Activated naive CD8-positive, alpha-beta T cell treated with anti-CD3 and anti-CD28 coated beads, Interleukin-2, amount 10 ng/mL, durations not matched to agents 7 days and 5 days (primary cell): ENCODE results near the gene GPR42. TPM values are rescaled to one million over a fixed set of nuclear protein-coding genes. Genes with fewer than 3 reads are reported as not detected.
"Not testable (repeated sequence)": the region's sequence is repeated elsewhere in the genome, so short reads cannot be mapped to it uniquely, and the experiment has no call there.

ENCODE experiments used
- ATAC-seq: fragments of 150-1000 bp; cut with Tn5 transposase; one replicate; pipeline ENCODE4 v1.10.0; 2021; ENCODE audit warnings: low read depth, moderate library complexity
- POLR2A ChIA-PET: fragments of 350-600 bp; sonication (Branson Sonifier 250); formaldehyde crosslinking; loops from one replicate; lab custom pipeline; 2021; ENCODE audit warnings: antibody characterized with exemption; lab: Charles Lee
- DNase-seq: peaks from one replicate; pipeline ENCODE4 v3.0.0; 2021
- H3K27ac Mint-ChIP-seq: one replicate; pipeline ENCODE4 v1.8.0; 2022; ENCODE audit warnings: mild to moderate bottlenecking, mixed read lengths
- H3K27me3 Mint-ChIP-seq: one replicate; pipeline ENCODE4 v1.8.0; 2022; ENCODE audit warnings: mild to moderate bottlenecking, moderate library complexity, mixed read lengths
- H3K36me3 Mint-ChIP-seq: one replicate; pipeline ENCODE4 v1.8.0; 2021; ENCODE audit warnings: mild to moderate bottlenecking, mixed read lengths
- H3K4me1 Mint-ChIP-seq: one replicate; pipeline ENCODE4 v1.8.0; 2021; ENCODE audit warnings: mixed read lengths
- H3K4me3 Mint-ChIP-seq: one replicate; pipeline ENCODE4 v1.8.0; 2022; ENCODE audit warnings: mild to moderate bottlenecking, moderate library complexity, mixed read lengths
- H3K9me3 Mint-ChIP-seq: one replicate; pipeline ENCODE4 v1.8.0; 2021; ENCODE audit warnings: mixed read lengths
- total RNA-seq, 2 experiments: library from RNA; stranded (reverse); gene quantifications; one replicate each; pipeline ENCODE4 v1.2.3, GENCODE V29; 2021

The GPR42 gene
- total RNA-seq, 2 experiments from 2014 or later, result not detected

DNA sequence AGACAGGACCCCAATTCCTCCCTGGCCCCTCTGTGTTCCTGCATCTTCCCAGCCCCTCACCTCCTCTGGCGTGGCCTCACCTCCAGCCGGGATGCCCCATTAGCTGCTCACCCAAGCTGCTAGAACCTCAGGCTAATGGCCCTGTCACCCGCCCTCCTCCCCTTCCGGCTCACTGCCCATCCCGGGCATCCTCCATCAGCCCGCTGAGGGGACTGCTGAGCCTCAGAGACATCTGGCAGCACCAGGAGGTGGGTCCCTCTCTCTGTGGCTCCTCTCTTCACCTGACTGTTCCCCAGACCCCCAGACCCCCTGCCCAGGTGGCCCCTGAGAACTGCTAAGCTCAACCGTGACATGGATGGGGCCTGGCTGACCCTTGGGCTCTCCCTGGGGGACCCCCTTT lies 20.3 kb upstream of the GPR42 start:
- peaks cover 30% of the 10 kb centered on the region for H3K4me1 Mint-ChIP-seq
- POLR2A ChIA-PET, result no interaction called here
- peaks cover 9% of the 10 kb centered on the region for H3K27me3 Mint-ChIP-seq
- no peaks in the 10 kb centered on the region for H3K9me3 Mint-ChIP-seq
- no peak for DNase-seq
- no peak overlapping the region for H3K27ac Mint-ChIP-seq
- H3K36me3 Mint-ChIP-seq, result no peaks in the 10 kb centered on the region
- H3K4me3 Mint-ChIP-seq, result no peak overlapping the region
- ATAC-seq, result no peak

DNA sequence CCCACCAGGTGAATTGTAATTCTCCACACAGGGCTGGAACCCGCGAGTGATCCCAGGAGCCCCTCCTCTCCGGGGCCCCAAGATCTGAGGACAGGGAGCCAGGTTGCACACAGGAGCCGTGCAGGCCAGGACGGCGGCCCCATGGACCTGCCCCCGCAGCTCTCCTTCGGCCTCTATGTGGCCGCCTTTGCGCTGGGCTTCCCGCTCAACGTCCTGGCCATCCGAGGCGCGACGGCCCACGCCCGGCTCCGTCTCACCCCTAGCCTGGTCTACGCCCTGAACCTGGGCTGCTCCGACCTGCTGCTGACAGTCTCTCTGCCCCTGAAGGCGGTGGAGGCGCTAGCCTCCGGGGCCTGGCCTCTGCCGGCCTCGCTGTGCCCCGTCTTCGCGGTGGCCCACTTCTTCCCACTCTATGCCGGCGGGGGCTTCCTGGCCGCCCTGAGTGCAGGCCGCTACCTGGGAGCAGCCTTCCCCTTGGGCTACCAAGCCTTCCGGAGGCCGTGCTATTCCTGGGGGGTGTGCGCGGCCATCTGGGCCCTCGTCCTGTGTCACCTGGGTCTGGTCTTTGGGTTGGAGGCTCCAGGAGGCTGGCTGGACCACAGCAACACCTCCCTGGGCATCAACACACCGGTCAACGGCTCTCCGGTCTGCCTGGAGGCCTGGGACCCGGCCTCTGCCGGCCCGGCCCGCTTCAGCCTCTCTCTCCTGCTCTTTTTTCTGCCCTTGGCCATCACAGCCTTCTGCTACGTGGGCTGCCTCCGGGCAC lies 19.3 kb upstream of the GPR42 start:
- Mint-ChIP-seq H3K4me1 (peaks cover 20% of the 10 kb centered on the region), H3K4me3 (no peak overlapping the region), H3K27me3 (peaks cover 4% of the 10 kb centered on the region), H3K27ac (no peak overlapping the region), H3K36me3 (no peaks in the 10 kb centered on the region), H3K9me3 (no peaks in the 10 kb centered on the region)
- DNase-seq (peak; percentile 27), ATAC-seq (no peak)
- POLR2A ChIA-PET, result no interaction called here

DNA sequence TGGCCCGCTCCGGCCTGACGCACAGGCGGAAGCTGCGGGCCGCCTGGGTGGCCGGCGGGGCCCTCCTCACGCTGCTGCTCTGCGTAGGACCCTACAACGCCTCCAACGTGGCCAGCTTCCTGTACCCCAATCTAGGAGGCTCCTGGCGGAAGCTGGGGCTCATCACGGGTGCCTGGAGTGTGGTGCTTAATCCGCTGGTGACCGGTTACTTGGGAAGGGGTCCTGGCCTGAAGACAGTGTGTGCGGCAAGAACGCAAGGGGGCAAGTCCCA lies 18.8 kb upstream of the GPR42 start:
- Mint-ChIP-seq H3K27me3 (peaks cover 4% of the 10 kb centered on the region), H3K4me3 (no peak overlapping the region), H3K9me3 (no peaks in the 10 kb centered on the region), H3K36me3 (no peaks in the 10 kb centered on the region), H3K27ac (no peak overlapping the region), H3K4me1 (peaks cover 15% of the 10 kb centered on the region)
- no peak for DNase-seq
- POLR2A ChIA-PET, result no interaction called here
- no peak for ATAC-seq

DNA sequence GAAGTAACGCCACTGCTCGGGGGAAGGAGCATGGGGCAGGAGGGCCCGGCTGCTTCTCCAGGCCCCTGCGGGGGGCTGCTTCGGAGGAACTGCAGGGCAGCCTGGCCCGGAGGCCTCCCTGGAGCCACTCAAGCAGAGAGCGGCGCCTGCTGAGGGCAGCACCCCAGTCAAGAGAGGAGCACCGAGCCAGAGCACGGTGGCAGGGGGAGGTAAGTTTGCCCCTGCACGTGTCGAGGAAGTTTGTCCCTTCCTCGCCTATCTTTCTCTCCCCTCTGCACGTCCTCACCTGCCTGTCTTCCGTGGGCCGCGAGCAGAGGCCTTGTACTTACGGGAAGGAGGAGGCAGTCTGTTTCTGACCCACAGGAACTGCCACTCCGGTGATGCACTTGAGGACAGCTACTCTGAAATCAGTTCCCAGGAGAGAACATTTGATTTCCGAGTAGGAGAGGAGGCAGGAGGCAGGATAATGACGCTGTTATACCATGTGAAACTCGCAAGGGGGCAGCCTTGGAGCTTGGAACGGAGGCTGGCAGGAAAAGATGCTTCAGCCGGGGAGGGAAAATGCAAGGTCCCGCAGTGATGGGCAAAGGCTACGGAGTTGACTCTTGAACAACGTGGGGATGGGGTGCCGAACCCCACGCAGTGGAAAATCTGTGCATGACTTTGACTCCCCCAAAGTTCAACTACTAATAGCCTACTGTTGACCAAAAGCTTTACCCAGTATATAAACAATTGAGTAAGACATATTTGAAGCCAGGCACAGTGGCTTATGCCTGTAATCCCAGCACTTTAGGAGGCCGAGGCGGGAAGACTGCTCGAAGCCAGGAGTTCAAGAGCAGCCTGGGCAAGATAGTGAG lies 18.2 kb upstream of the GPR42 start:
- Mint-ChIP-seq H3K27me3 (peaks cover 4% of the 10 kb centered on the region), H3K9me3 (no peaks in the 10 kb centered on the region), H3K4me1 (peaks cover 11% of the 10 kb centered on the region), H3K4me3 (no peak overlapping the region), H3K27ac (no peak overlapping the region), H3K36me3 (no peaks in the 10 kb centered on the region)
- ATAC-seq (peak; percentile 68), DNase-seq (peak; percentile 65)
- POLR2A ChIA-PET, result interaction anchor here (1.1 to 1.4 kb wide), 2 partner anchors 111 to 116 kb away, joined by 3 to 5 read pairs; no protein-coding TSS in a partner anchor

DNA sequence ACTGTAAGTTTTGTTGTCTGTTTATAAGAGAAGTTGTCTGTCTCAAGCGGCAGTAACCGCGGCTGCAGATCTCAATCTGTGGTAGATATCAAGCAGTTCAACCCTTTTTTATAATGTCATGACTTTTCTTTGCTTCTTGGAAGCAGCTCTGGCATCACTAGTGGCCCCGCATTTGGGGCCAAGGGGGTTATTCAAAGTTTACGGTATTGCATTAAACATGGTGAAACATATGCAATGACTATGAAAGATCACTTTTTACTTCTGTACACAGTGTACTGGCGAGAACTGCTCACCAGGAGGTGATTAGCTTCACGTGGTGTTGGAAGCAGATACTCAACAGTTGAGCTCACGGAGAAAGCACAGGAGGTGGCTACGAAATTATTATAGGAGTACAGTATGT lies 17.2 kb upstream of the GPR42 start:
- Mint-ChIP-seq H3K4me3 (no peak overlapping the region), H3K27ac (no peak overlapping the region), H3K9me3 (no peaks in the 10 kb centered on the region), H3K36me3 (no peaks in the 10 kb centered on the region), H3K27me3 (peaks cover 4% of the 10 kb centered on the region), H3K4me1 (peaks cover 14% of the 10 kb centered on the region)
- ATAC-seq, result no peak
- POLR2A ChIA-PET, result interaction anchor here (1.4 kb wide), 1 partner anchor 110 kb away, joined by 3 read pairs; no protein-coding TSS in a partner anchor
- DNase-seq, result no peak

DNA sequence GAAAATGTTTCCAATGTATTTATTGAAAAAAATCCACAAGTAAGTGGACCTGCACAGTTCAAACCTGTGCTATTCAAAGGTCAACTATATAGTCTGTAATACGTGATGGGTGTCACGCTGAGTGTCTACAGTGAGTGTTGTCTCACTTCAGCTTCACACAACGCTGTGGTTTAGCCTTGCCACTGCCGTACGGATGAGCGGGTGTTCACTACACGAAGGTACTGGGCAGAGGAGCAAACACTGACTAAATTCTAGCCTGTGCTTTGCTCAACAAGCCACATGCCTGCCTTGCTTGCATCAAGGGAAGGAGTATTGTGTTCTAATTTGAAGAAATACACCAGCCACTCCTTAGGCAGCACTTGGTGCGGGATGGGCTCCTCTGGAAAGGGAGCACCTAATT lies 16.0 kb upstream of the GPR42 start:
- H3K27ac Mint-ChIP-seq, result no peak overlapping the region
- H3K9me3 Mint-ChIP-seq, result no peaks in the 10 kb centered on the region
- peaks cover 4% of the 10 kb centered on the region for H3K27me3 Mint-ChIP-seq
- POLR2A ChIA-PET, result no interaction called here
- no peaks in the 10 kb centered on the region for H3K36me3 Mint-ChIP-seq
- ATAC-seq, result no peak
- H3K4me1 Mint-ChIP-seq, result peaks cover 14% of the 10 kb centered on the region
- H3K4me3 Mint-ChIP-seq, result no peak overlapping the region
- no peak for DNase-seq

DNA sequence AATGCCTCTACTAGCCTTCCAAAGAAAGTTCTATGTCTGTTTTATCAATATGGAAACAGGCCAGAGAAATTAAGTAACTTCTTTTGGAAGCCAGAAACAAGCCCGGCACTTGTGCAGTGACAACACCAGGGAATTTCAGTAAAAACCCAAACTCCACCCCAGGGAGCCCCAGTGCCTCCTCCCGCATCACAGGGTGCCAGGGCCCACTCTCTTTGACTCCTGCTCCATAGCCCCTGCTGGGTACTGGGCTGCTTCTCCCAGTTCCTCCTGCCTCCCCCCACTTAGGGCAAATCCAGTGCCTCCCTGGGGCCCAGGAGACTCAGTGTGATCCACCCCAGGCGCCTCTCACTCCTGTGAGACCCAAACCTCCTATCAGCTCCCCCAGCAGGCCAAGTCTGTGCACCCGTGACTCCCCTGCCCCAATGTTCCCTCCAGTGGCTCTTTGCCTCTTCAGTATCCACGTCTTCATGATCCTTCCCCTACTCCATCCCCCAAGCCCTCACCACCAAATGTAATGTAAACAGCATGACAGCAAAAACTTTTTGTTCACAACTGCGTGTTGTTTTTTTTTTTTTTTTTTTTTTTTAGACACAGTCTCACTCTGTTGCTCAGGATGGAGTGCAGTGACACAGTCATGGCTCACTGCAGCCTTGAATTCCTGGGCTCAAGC lies 14.9 kb upstream of the GPR42 start:
- H3K4me1 Mint-ChIP-seq, result peaks cover 14% of the 10 kb centered on the region
- ATAC-seq, result no peak
- DNase-seq, result no peak
- H3K27ac Mint-ChIP-seq, result no peak overlapping the region
- H3K36me3 Mint-ChIP-seq, result no peaks in the 10 kb centered on the region
- POLR2A ChIA-PET, result interaction anchor here (0.6 to 1.0 kb wide), 3 partner anchors 53 to 121 kb away, joined by 3 to 6 read pairs (median 4); no protein-coding TSS in a partner anchor
- H3K27me3 Mint-ChIP-seq, result peaks cover 5% of the 10 kb centered on the region
- H3K4me3 Mint-ChIP-seq, result no peak overlapping the region
- no peaks in the 10 kb centered on the region for H3K9me3 Mint-ChIP-seq

DNA sequence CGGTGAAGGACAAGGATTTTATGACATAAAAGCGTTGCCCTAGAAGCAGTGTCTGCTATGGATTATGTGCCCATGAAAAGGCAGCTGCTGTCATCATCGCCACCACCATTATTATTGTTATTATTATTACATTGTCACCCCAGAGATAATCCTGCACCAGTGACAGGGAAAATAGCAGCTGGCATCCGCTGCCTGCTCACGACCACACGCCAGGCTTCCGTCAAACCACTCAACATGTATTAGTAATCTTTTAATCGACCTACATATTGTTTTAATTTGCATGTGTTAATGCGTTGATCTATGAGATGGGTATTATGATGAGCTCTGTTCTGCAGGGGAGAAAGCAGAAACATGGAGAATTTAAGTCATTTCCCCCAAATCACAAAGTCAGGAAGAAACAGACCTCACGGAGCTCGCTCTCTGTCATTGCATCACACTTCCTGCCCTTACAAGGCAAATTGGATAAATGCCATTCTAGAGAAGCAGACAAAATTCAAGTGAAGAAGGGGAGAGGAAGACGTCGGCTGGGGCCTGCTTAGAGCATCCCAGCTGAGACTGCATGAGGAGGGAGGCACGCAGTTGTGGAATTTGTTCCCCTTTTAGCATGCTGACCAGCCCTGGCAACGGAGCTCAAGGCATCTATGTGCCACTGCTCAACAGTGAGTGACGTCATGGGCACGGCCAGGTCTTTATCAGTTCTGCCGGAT lies 12.8 kb upstream of the GPR42 start, which contains the start of gene FFAR3:
TSS of gene FFAR3 (plus strand) at position 594 of the 707 bp plus-strand sequence. CDS start 431 bp downstream, outside the sequence.
- Mint-ChIP-seq H3K4me1 (peaks cover 9% of the 10 kb centered on the region), H3K36me3 (no peaks in the 10 kb centered on the region), H3K27ac (peak within 1 kb of the TSS; percentile 75), H3K27me3 (peaks cover 10% of the 10 kb centered on the region), H3K9me3 (no peaks in the 10 kb centered on the region), H3K4me3 (peak within 1 kb of the TSS; percentile 51)
- ATAC-seq (peak; percentile 67), DNase-seq (no peak)
- POLR2A ChIA-PET, result no interaction called here

DNA sequence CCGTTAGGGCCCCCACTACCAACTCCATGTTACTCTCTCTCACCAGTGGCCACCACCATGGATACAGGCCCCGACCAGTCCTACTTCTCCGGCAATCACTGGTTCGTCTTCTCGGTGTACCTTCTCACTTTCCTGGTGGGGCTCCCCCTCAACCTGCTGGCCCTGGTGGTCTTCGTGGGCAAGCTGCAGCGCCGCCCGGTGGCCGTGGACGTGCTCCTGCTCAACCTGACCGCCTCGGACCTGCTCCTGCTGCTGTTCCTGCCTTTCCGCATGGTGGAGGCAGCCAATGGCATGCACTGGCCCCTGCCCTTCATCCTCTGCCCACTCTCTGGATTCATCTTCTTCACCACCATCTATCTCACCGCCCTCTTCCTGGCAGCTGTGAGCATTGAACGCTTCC lies 12.0 kb upstream of the GPR42 start:
- H3K27ac Mint-ChIP-seq, DNase-seq, ATAC-seq, H3K36me3 Mint-ChIP-seq, H3K9me3 Mint-ChIP-seq, POLR2A ChIA-PET, H3K4me1 Mint-ChIP-seq, H3K4me3 Mint-ChIP-seq: not testable (repeated sequence)
- peaks cover 10% of the 10 kb centered on the region for H3K27me3 Mint-ChIP-seq

DNA sequence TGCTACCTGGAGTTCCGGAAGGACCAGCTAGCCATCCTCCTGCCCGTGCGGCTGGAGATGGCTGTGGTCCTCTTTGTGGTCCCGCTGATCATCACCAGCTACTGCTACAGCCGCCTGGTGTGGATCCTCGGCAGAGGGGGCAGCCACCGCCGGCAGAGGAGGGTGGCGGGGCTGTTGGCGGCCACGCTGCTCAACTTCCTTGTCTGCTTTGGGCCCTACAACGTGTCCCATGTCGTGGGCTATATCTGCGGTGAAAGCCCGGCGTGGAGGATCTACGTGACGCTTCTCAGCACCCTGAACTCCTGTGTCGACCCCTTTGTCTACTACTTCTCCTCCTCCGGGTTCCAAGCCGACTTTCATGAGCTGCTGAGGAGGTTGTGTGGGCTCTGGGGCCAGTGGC lies 11.5 kb upstream of the GPR42 start:
- H3K9me3 Mint-ChIP-seq, result not testable (repeated sequence)
- peaks cover 10% of the 10 kb centered on the region for H3K27me3 Mint-ChIP-seq

DNA sequence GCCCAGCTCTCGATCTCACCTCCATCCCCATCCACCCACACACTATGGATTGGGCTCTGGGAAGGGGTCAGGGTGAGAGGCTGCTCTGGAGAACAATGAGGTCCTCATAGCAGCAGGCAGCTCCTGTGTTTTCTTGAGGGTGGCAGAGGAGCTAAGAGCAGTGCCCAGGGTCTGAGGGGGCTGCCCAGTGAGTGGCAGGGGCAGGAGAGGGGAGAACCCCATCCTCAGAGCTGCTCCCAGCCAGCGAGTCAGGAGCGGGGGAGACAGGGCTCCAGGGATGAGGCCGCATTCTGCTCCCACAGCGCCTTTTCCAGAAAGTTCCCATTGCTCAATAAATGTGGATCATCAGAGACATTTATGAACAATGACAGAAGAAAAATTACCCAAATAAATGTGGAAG lies 10.8 kb upstream of the GPR42 start:
- DNase-seq, ATAC-seq, H3K36me3 Mint-ChIP-seq, H3K4me1 Mint-ChIP-seq, H3K27ac Mint-ChIP-seq, POLR2A ChIA-PET, H3K4me3 Mint-ChIP-seq, H3K9me3 Mint-ChIP-seq: not testable (repeated sequence)
- peaks cover 12% of the 10 kb centered on the region for H3K27me3 Mint-ChIP-seq

More for the DNA sequence above, 11.5 kb upstream of the GPR42 start:
- ATAC-seq, H3K4me3 Mint-ChIP-seq, POLR2A ChIA-PET, DNase-seq, H3K27ac Mint-ChIP-seq, H3K4me1 Mint-ChIP-seq, H3K36me3 Mint-ChIP-seq: not testable (repeated sequence)

DNA sequence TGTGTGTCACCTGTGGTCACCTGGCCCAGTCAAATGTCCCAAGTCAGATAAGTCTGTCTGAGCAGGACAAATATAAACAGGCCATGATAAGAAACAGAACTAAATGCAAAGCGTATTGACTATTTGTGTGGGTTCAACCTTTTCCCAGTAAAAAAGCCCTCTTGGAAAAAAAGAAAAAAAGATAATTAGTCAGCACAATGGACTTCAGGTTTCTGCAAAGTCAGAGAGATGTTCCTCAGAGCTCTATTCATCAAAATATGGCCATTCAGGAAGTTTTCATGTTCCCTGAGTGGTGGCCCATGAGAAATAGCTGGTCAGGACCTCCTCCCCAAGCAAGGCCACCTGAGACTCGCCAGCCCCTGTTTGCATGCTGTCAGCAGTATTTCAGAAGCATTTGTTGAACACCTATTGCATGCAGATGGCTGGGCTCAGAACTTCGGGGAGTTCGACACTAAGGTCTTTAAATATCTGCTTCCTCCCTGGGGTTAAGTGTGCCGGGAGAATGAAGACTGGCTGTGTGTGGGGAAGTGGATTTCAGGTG lies 9.9 kb upstream of the GPR42 start:
- Mint-ChIP-seq H3K4me3 (no peak overlapping the region), H3K27me3 (peaks cover 10% of the 10 kb centered on the region), H3K27ac (no peak overlapping the region), H3K36me3 (no peaks in the 10 kb centered on the region), H3K4me1 (peaks cover 9% of the 10 kb centered on the region), H3K9me3 (no peaks in the 10 kb centered on the region)
- POLR2A ChIA-PET, result no interaction called here
- DNase-seq, result no peak
- ATAC-seq, result no peak
